Right lobe of liver (tissue), 4 donors: ENCODE results near the gene PDPK1.

Experiments
- POLR2A ChIP-seq: fragments of 450-650 bp; IDR thresholded peaks from one replicate; pipeline ENCODE4 v1.6.1; 2017; ENCODE audit warnings: antibody characterized with exemption, mild to moderate bottlenecking
- TF ChIP-seq, protein P1 (sequence below), 4 donors: fragments of 200-600 bp in 3 of 4; fragments of 450-650 bp in 1 of 4; IDR thresholded peaks; one replicate each; pipeline versions ENCODE4 v1.5.1 to v1.8.0; 2016 to 2022; ENCODE audit warnings: antibody characterized with exemption in 4 of 4, mild to moderate bottlenecking in 2 of 4
- donor health status: DM: no; HTN: no; CAD: no.
- donor health status: DM: no; HTN: no; CAD: no.
- donor health status: DM: no; HTN: yes; CAD: no.

DNA sequence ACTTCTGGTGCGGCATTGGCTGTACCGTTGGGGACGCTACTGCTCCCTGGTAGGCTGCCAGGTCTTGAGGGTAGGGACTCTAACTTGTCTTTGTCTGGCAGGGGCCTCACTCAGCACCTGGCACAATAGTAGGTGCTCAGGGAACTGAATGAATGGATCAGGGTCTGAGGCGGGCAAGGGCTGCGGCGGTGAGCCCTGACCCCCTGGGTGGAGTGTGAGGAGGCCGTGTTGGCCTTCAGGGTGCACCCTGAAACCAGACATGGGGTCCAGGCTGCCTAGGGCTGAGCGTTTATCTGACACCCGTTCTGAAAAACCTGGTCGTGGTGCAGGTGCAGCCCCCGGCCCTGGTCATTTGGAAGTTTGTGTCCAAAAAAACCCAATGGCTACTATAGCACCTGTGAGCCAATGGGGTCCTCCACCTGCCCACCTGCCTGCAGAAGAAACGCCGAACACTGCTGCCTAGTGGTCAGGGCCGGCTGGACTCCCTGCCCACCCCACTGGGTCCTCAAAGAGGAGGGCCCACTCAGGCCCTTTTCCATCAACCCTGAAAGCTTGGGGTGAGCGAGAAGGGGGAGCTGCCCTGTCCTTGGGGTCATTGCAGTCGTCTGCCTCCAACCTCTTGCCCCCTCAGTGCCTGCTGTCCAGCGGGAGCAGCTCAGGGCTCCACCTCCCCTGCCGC, 29.0 kb upstream of the PDPK1 start:
- no peak for TF ChIP-seq POLR2A
- TF ChIP-seq, protein P1, sequence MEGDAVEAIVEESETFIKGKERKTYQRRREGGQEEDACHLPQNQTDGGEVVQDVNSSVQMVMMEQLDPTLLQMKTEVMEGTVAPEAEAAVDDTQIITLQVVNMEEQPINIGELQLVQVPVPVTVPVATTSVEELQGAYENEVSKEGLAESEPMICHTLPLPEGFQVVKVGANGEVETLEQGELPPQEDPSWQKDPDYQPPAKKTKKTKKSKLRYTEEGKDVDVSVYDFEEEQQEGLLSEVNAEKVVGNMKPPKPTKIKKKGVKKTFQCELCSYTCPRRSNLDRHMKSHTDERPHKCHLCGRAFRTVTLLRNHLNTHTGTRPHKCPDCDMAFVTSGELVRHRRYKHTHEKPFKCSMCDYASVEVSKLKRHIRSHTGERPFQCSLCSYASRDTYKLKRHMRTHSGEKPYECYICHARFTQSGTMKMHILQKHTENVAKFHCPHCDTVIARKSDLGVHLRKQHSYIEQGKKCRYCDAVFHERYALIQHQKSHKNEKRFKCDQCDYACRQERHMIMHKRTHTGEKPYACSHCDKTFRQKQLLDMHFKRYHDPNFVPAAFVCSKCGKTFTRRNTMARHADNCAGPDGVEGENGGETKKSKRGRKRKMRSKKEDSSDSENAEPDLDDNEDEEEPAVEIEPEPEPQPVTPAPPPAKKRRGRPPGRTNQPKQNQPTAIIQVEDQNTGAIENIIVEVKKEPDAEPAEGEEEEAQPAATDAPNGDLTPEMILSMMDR (IDR thresholded peaks at IDR 0.05), result no peak
